K562 (cell line): ENCODE data around the gene C6orf62. TPM values are rescaled to one million over a fixed set of nuclear protein-coding genes. Genes with fewer than 3 reads are reported as not detected.

Experiments
- GATAD2B ChIP-seq: fragments of 450-650 bp; IDR thresholded peaks from 2 replicates; pipeline ENCODE4 v1.6.1; 2017; ENCODE audit warnings: mild to moderate bottlenecking, borderline replicate concordance
- HIVEP1 ChIP-seq: fragments of 250-450 bp; sonication (Bioruptor Pico); IDR thresholded peaks from 2 replicates; pipeline ENCODE4 v1.4.0; 2020; ENCODE audit warnings: mild to moderate bottlenecking
- PHF21A ChIP-seq: fragments of 450-650 bp; IDR thresholded peaks from 2 replicates; pipeline ENCODE4 v1.6.1; 2017; ENCODE audit warnings: low read depth, borderline replicate concordance
- SAP30 ChIP-seq: fragments of 200-600 bp; sonication (generic); IDR thresholded peaks from 2 replicates; pipeline ENCODE4 v1.6.1; 2012; ENCODE audit warnings: borderline replicate concordance, low read depth, mild to moderate bottlenecking, moderate library complexity, low read length, control low read depth, inconsistent platforms; ENCODE audit not compliant: insufficient read depth, poor library complexity, severe bottlenecking
- U2AF1 ChIP-seq: fragments of 200-400 bp; formaldehyde crosslinking; optimal IDR thresholded peaks from 2 replicates; pipeline ENCODE3; 2017; ENCODE audit warnings: mild to moderate bottlenecking, low read depth, low read length, moderate library complexity
- ZBTB17 ChIP-seq: fragments of 450-650 bp; formaldehyde crosslinking; IDR thresholded peaks from 2 replicates; pipeline ENCODE4 v1.4.0; 2020; ENCODE audit warnings: mild to moderate bottlenecking
- polyA plus RNA-seq, 8 experiments: library from polyadenylated mRNA; depleted of rRNA in 4 of 8; stranded (reverse) in 5 of 8; unstranded in 3 of 8; fragments of >200 nt; fragmentation: Nextera tagmentation in 2 of 8; fragmentation: Illumina TruSeq in 1 of 8; extraction: Ambion mirVana in 2 of 8; extraction: Trizol in 1 of 8; gene quantifications; 2 replicates each; pipeline versions ENCODE4 v1.2.1 to v1.2.3, GENCODE V29; 2011 to 2014; ENCODE audit warnings: inconsistent platforms in 1 of 8, missing spikeins in 1 of 8
- total RNA-seq, 7 experiments: library from RNA; depleted of rRNA in 6 of 7; stranded (reverse); fragments of >200 nt in 6 of 7; fragmentation: Illumina TruSeq in 2 of 7; extraction: Trizol in 2 of 7; gene quantifications; 2 replicates each; pipeline versions ENCODE4 v1.2.1 to v1.2.3, GENCODE V29; 2011 to 2021; ENCODE audit warnings: low replicate concordance in 1 of 7
- TF ChIP-seq, protein P1 (sequence below): sonication (generic); formaldehyde crosslinking; IDR thresholded peaks from 2 replicates; pipeline ENCODE4 v1.8.0; 2022; ENCODE audit warnings: missing genetic modification reagents, mild to moderate bottlenecking, moderate library complexity, borderline replicate concordance
- TF ChIP-seq, protein P2 (sequence below): sonication (generic); formaldehyde crosslinking; IDR thresholded peaks from 2 replicates; pipeline ENCODE4 v1.8.0; 2022; ENCODE audit warnings: mild to moderate bottlenecking, missing genetic modification reagents
- TF ChIP-seq, protein P3 (sequence below): fragments of 200-600 bp; sonication (generic); IDR thresholded peaks from one replicate; pipeline ENCODE4 v1.6.1; 2012; ENCODE audit warnings: mild to moderate bottlenecking, low read depth, low read length, inconsistent platforms

C6orf62 gene
- total and polyA plus RNA-seq, 9 of the 15 experiments (the other 6 are each of a cell fraction or from before 2014, with no cell fraction given) = 48.5 to 579 (median 111) TPM

DNA sequence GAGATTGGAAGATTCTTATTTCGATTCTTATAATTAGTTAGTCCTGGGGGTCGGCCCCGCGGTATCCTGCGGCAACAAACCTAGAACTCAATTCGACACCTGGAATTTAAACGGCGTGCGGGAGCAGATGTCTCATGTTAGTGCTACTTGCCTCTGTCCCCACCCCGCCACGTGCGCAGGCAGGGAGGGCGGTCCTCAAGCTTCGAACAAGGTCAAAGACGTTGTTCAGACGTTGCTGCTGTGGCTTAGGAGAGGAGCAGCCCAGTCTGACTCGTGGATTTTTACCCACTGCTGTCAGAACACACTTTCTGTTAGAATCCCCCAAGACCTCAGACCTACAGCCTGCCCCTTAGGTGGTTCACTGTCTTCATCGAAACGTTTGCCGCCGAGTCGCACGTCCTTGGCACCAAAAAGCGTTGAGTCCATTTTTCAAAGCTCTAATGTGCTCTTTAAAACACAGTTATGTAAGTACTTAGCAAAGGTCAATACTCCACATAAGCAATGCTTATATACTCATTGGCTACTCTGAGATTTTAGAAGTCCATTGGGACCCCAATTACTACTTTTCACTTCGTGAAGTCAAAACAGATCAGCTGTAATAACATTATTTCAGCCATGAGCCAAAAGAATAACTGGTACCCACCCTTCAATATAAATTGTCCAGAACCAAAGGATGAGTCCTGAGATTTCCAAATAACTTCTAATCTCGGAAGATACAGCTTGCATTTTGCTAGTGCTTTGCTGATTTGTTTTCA, 2.7 kb upstream of the C6orf62 start (continued):
- TF ChIP-seq, protein P1, sequence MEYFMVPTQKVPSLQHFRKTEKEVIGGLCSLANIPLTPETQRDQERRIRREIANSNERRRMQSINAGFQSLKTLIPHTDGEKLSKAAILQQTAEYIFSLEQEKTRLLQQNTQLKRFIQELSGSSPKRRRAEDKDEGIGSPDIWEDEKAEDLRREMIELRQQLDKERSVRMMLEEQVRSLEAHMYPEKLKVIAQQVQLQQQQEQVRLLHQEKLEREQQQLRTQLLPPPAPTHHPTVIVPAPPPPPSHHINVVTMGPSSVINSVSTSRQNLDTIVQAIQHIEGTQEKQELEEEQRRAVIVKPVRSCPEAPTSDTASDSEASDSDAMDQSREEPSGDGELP (CRISPR knock-in tag) = peak; percentile 78; the same call in 1 of the 2 replicates
- peak; percentile 68; the same call in 1 of the 2 replicates for TF ChIP-seq HIVEP1 (CRISPR knock-in tag)
- peak; percentile 26; the same call in 1 of the 2 replicates for TF ChIP-seq GATAD2B
- TF ChIP-seq SAP30 = peak; percentile 76
- TF ChIP-seq, protein P2, sequence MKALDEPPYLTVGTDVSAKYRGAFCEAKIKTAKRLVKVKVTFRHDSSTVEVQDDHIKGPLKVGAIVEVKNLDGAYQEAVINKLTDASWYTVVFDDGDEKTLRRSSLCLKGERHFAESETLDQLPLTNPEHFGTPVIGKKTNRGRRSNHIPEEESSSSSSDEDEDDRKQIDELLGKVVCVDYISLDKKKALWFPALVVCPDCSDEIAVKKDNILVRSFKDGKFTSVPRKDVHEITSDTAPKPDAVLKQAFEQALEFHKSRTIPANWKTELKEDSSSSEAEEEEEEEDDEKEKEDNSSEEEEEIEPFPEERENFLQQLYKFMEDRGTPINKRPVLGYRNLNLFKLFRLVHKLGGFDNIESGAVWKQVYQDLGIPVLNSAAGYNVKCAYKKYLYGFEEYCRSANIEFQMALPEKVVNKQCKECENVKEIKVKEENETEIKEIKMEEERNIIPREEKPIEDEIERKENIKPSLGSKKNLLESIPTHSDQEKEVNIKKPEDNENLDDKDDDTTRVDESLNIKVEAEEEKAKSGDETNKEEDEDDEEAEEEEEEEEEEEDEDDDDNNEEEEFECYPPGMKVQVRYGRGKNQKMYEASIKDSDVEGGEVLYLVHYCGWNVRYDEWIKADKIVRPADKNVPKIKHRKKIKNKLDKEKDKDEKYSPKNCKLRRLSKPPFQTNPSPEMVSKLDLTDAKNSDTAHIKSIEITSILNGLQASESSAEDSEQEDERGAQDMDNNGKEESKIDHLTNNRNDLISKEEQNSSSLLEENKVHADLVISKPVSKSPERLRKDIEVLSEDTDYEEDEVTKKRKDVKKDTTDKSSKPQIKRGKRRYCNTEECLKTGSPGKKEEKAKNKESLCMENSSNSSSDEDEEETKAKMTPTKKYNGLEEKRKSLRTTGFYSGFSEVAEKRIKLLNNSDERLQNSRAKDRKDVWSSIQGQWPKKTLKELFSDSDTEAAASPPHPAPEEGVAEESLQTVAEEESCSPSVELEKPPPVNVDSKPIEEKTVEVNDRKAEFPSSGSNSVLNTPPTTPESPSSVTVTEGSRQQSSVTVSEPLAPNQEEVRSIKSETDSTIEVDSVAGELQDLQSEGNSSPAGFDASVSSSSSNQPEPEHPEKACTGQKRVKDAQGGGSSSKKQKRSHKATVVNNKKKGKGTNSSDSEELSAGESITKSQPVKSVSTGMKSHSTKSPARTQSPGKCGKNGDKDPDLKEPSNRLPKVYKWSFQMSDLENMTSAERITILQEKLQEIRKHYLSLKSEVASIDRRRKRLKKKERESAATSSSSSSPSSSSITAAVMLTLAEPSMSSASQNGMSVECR = peak; percentile 96
- no peak; the same call in 1 of the 2 replicates for TF ChIP-seq PHF21A
- no peak; the same call in 1 of the 2 replicates for TF ChIP-seq ZBTB17 (CRISPR knock-in tag)
- TF ChIP-seq U2AF1 = no peak
- TF ChIP-seq, protein P3, sequence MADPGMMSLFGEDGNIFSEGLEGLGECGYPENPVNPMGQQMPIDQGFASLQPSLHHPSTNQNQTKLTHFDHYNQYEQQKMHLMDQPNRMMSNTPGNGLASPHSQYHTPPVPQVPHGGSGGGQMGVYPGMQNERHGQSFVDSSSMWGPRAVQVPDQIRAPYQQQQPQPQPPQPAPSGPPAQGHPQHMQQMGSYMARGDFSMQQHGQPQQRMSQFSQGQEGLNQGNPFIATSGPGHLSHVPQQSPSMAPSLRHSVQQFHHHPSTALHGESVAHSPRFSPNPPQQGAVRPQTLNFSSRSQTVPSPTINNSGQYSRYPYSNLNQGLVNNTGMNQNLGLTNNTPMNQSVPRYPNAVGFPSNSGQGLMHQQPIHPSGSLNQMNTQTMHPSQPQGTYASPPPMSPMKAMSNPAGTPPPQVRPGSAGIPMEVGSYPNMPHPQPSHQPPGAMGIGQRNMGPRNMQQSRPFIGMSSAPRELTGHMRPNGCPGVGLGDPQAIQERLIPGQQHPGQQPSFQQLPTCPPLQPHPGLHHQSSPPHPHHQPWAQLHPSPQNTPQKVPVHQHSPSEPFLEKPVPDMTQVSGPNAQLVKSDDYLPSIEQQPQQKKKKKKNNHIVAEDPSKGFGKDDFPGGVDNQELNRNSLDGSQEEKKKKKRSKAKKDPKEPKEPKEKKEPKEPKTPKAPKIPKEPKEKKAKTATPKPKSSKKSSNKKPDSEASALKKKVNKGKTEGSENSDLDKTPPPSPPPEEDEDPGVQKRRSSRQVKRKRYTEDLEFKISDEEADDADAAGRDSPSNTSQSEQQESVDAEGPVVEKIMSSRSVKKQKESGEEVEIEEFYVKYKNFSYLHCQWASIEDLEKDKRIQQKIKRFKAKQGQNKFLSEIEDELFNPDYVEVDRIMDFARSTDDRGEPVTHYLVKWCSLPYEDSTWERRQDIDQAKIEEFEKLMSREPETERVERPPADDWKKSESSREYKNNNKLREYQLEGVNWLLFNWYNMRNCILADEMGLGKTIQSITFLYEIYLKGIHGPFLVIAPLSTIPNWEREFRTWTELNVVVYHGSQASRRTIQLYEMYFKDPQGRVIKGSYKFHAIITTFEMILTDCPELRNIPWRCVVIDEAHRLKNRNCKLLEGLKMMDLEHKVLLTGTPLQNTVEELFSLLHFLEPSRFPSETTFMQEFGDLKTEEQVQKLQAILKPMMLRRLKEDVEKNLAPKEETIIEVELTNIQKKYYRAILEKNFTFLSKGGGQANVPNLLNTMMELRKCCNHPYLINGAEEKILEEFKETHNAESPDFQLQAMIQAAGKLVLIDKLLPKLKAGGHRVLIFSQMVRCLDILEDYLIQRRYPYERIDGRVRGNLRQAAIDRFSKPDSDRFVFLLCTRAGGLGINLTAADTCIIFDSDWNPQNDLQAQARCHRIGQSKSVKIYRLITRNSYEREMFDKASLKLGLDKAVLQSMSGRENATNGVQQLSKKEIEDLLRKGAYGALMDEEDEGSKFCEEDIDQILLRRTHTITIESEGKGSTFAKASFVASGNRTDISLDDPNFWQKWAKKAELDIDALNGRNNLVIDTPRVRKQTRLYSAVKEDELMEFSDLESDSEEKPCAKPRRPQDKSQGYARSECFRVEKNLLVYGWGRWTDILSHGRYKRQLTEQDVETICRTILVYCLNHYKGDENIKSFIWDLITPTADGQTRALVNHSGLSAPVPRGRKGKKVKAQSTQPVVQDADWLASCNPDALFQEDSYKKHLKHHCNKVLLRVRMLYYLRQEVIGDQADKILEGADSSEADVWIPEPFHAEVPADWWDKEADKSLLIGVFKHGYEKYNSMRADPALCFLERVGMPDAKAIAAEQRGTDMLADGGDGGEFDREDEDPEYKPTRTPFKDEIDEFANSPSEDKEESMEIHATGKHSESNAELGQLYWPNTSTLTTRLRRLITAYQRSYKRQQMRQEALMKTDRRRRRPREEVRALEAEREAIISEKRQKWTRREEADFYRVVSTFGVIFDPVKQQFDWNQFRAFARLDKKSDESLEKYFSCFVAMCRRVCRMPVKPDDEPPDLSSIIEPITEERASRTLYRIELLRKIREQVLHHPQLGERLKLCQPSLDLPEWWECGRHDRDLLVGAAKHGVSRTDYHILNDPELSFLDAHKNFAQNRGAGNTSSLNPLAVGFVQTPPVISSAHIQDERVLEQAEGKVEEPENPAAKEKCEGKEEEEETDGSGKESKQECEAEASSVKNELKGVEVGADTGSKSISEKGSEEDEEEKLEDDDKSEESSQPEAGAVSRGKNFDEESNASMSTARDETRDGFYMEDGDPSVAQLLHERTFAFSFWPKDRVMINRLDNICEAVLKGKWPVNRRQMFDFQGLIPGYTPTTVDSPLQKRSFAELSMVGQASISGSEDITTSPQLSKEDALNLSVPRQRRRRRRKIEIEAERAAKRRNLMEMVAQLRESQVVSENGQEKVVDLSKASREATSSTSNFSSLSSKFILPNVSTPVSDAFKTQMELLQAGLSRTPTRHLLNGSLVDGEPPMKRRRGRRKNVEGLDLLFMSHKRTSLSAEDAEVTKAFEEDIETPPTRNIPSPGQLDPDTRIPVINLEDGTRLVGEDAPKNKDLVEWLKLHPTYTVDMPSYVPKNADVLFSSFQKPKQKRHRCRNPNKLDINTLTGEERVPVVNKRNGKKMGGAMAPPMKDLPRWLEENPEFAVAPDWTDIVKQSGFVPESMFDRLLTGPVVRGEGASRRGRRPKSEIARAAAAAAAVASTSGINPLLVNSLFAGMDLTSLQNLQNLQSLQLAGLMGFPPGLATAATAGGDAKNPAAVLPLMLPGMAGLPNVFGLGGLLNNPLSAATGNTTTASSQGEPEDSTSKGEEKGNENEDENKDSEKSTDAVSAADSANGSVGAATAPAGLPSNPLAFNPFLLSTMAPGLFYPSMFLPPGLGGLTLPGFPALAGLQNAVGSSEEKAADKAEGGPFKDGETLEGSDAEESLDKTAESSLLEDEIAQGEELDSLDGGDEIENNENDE = no peak
